Liver (tissue), 9 donors: ENCODE results near the gene GLI2. TPM values are rescaled to one million over a fixed set of nuclear protein-coding genes. Genes with fewer than 3 reads are reported as not detected.

Source experiments
- DNase-seq: peaks from one replicate; pipeline ENCODE4 v3.0.0-alpha.2; 2017; ENCODE audit warnings: low spot score
- H3K27ac ChIP-seq, 2 donors: one replicate each; pipeline ENCODE4 v1.7.0; 2013; ENCODE audit warnings: inconsistent platforms in 2 of 2, low read length in 2 of 2, control low read depth in 1 of 2, low read depth in 1 of 2, mild to moderate bottlenecking in 1 of 2
- H3K27me3 ChIP-seq, 4 donors: one replicate each; pipeline versions ENCODE4 v1.6.1 to v1.7.0; 2013; ENCODE audit warnings: low read length in 3 of 4, inconsistent platforms in 1 of 4, mild to moderate bottlenecking in 1 of 4, moderate library complexity in 1 of 4; ENCODE audit not compliant: control insufficient read depth in 4 of 4, insufficient read depth in 4 of 4
- H3K36me3 ChIP-seq, 4 donors: one replicate each; pipeline versions ENCODE4 v1.6.1 to v1.7.0; 2013; ENCODE audit warnings: low read length in 3 of 4, mild to moderate bottlenecking in 3 of 4, low read depth in 1 of 4, moderate library complexity in 1 of 4; ENCODE audit not compliant: control insufficient read depth in 4 of 4, insufficient read depth in 3 of 4
- H3K4me1 ChIP-seq, 4 donors: one replicate each; pipeline versions ENCODE4 v1.6.1 to v1.7.0; 2013; ENCODE audit warnings: low read length in 3 of 4, mild to moderate bottlenecking in 3 of 4, moderate library complexity in 1 of 4; ENCODE audit not compliant: control insufficient read depth in 4 of 4, insufficient read depth in 4 of 4
- H3K4me3 ChIP-seq, 3 donors: one replicate each; pipeline versions ENCODE4 v1.6.1 to v1.7.0; 2013; ENCODE audit warnings: low read length in 3 of 3, control low read depth in 1 of 3, low read depth in 1 of 3, mild to moderate bottlenecking in 1 of 3
- H3K9ac ChIP-seq, 2 donors: one replicate each; pipeline ENCODE4 v1.7.0; 2013; ENCODE audit warnings: low read length in 2 of 2, mild to moderate bottlenecking in 2 of 2, moderate library complexity in 2 of 2, control low read depth in 1 of 2, low read depth in 1 of 2
- H3K9me3 ChIP-seq, 4 donors: one replicate each; pipeline versions ENCODE4 v1.6.1 to v1.7.0; 2013; ENCODE audit warnings: low read length in 3 of 4; ENCODE audit not compliant: control insufficient read depth in 4 of 4
- CTCF ChIP-seq: fragments of 150-350 bp; IDR thresholded peaks from 2 replicates; pipeline ENCODE4 v1.5.1; 2017; ENCODE audit warnings: improper control_type of control experiment, low read depth, low read length; ENCODE audit not compliant: missing input control
- EGR1 ChIP-seq, 2 donors: IDR thresholded peaks; 2 replicates each; pipeline ENCODE4 v1.6.1; 2016 to 2018; ENCODE audit warnings: antibody characterized with exemption in 2 of 2, low read depth in 2 of 2
- FOXA1 ChIP-seq: IDR thresholded peaks from 2 replicates; pipeline ENCODE4 v1.6.1; 2016; ENCODE audit warnings: antibody characterized with exemption
- FOXA2 ChIP-seq: IDR thresholded peaks from 2 replicates; pipeline ENCODE4 v1.6.1; 2016; ENCODE audit warnings: antibody characterized with exemption
- GABPA ChIP-seq, 2 donors: IDR thresholded peaks in 1 of 2; conservative IDR thresholded peaks in 1 of 2; 2 replicates each; pipeline ENCODE4 v1.6.1; 2016; ENCODE audit warnings: antibody characterized with exemption in 2 of 2, mild to moderate bottlenecking in 1 of 2, moderate library complexity in 1 of 2
- HNF4A ChIP-seq, 2 donors: conservative IDR thresholded peaks; 2 replicates each; pipeline ENCODE4 v1.6.1; 2016; ENCODE audit warnings: antibody characterized with exemption in 2 of 2, mild to moderate bottlenecking in 2 of 2
- HNF4G ChIP-seq: IDR thresholded peaks from 2 replicates; pipeline ENCODE4 v1.6.1; 2016; ENCODE audit warnings: antibody characterized with exemption
- JUND ChIP-seq, 2 donors: IDR thresholded peaks; 2 replicates each; pipeline ENCODE4 v1.6.1; 2016; ENCODE audit warnings: antibody characterized with exemption in 2 of 2
- MAX ChIP-seq: IDR thresholded peaks from 2 replicates; pipeline ENCODE4 v1.6.1; 2016; ENCODE audit warnings: antibody characterized with exemption
- NR2F2 ChIP-seq: IDR thresholded peaks from 2 replicates; pipeline ENCODE4 v1.6.1; 2016; ENCODE audit warnings: antibody characterized with exemption
- RAD21 ChIP-seq, 2 donors: IDR thresholded peaks; 2 replicates each; pipeline ENCODE4 v1.6.1; 2016; ENCODE audit warnings: antibody characterized with exemption in 2 of 2, mild to moderate bottlenecking in 2 of 2
- RXRA ChIP-seq, 2 donors: IDR thresholded peaks; 2 replicates each; pipeline ENCODE4 v1.6.1; 2017 to 2018; ENCODE audit warnings: antibody characterized with exemption in 2 of 2, mild to moderate bottlenecking in 1 of 2
- SP1 ChIP-seq: IDR thresholded peaks from 2 replicates; pipeline ENCODE4 v1.6.1; 2018; ENCODE audit warnings: antibody characterized with exemption, mild to moderate bottlenecking
- TAF1 ChIP-seq: conservative IDR thresholded peaks from 2 replicates; pipeline ENCODE4 v1.6.1; 2016; ENCODE audit warnings: antibody characterized with exemption, mild to moderate bottlenecking
- YY1 ChIP-seq: IDR thresholded peaks from 2 replicates; pipeline ENCODE4 v1.6.1; 2016; ENCODE audit warnings: antibody characterized with exemption, mild to moderate bottlenecking
- WGBS: extraction: QIAGEN DNeasy Blood & Tissue Kit; methylation state at CpG from one replicate; pipeline ENCODE4 v1.1.7; 2013; 5-methylcytosine and 5-hydroxymethylcytosine counted together
- polyA plus RNA-seq, 2 donors: library from polyadenylated mRNA; stranded (reverse) in 1 of 2; unstranded in 1 of 2; fragments of 200-250 nt in 1 of 2; fragments of >200 nt in 1 of 2; fragmentation: Nextera tagmentation in 1 of 2; extraction: Ambion mirVana in 1 of 2; gene quantifications; one replicate each; pipeline versions ENCODE4 v1.2.1 to v1.2.3, GENCODE V29; 2013 to 2015
- total RNA-seq, 2 donors: library from RNA; depleted of rRNA; stranded (reverse); fragments of >200 nt; gene quantifications; one replicate each; pipeline ENCODE4 v1.2.3, GENCODE V29; 2014
- TF ChIP-seq, protein P1 (sequence below): IDR thresholded peaks from 2 replicates; pipeline ENCODE4 v1.6.1; 2016; ENCODE audit warnings: antibody characterized with exemption, mild to moderate bottlenecking
- TF ChIP-seq, protein P2 (sequence below): IDR thresholded peaks from 2 replicates; pipeline ENCODE4 v1.6.1; 2016; ENCODE audit warnings: antibody characterized with exemption
- TF ChIP-seq, protein P3 (sequence below): IDR thresholded peaks from 2 replicates; pipeline ENCODE4 v1.6.1; 2016; ENCODE audit warnings: antibody characterized with exemption
- donor health status: healthy.
- donor health status: healthy.
- donor health status: healthy.
- donor health status: healthy.
- donor health status: healthy.

The GLI2 gene
- total and polyA plus RNA-seq, 4 donors, result 0.04 to 0.16 (median 0.11) TPM

- Histone ChIP-seq H3K36me3 (no peaks in the 10 kb centered on the region), H3K9ac (no peak overlapping the region), H3K27me3 (peaks cover 10 to 26% (median 23%) of the 10 kb centered on the region in 4 donors), H3K27ac (peak overlapping the region in 1 of 2 donors; percentile 20), H3K9me3 (no peaks in the 10 kb centered on the region), H3K4me3 (peak overlapping the region in 1 of 3 donors; percentile 38), H3K4me1 (peaks cover 14 to 29% (median 23%) of the 10 kb centered on the region in 4 donors)
- no peak for TF ChIP-seq SP1
- TF ChIP-seq, protein P1, sequence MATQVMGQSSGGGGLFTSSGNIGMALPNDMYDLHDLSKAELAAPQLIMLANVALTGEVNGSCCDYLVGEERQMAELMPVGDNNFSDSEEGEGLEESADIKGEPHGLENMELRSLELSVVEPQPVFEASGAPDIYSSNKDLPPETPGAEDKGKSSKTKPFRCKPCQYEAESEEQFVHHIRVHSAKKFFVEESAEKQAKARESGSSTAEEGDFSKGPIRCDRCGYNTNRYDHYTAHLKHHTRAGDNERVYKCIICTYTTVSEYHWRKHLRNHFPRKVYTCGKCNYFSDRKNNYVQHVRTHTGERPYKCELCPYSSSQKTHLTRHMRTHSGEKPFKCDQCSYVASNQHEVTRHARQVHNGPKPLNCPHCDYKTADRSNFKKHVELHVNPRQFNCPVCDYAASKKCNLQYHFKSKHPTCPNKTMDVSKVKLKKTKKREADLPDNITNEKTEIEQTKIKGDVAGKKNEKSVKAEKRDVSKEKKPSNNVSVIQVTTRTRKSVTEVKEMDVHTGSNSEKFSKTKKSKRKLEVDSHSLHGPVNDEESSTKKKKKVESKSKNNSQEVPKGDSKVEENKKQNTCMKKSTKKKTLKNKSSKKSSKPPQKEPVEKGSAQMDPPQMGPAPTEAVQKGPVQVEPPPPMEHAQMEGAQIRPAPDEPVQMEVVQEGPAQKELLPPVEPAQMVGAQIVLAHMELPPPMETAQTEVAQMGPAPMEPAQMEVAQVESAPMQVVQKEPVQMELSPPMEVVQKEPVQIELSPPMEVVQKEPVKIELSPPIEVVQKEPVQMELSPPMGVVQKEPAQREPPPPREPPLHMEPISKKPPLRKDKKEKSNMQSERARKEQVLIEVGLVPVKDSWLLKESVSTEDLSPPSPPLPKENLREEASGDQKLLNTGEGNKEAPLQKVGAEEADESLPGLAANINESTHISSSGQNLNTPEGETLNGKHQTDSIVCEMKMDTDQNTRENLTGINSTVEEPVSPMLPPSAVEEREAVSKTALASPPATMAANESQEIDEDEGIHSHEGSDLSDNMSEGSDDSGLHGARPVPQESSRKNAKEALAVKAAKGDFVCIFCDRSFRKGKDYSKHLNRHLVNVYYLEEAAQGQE, result no peak
- no peak for TF ChIP-seq EGR1 (IDR thresholded peaks at IDR 0.05; ENCODE audit: low read depth in 2 of 2)
- TF ChIP-seq TAF1, result no peak
- no peak for TF ChIP-seq JUND (IDR thresholded peaks at IDR 0.05)
- TF ChIP-seq NR2F2, result no peak
- no peak for TF ChIP-seq HNF4A (conservative IDR thresholded peaks at IDR 0.05)
- TF ChIP-seq YY1, result no peak
- TF ChIP-seq HNF4G, result no peak
- TF ChIP-seq RAD21 (IDR thresholded peaks at IDR 0.05), result no peak
- TF ChIP-seq GABPA (IDR thresholded peaks at IDR 0.05 in 1 of 2, conservative IDR thresholded peaks at IDR 0.05 in 1 of 2), result no peak
- TF ChIP-seq MAX, result no peak
- no peak for TF ChIP-seq RXRA (IDR thresholded peaks at IDR 0.05)
- TF ChIP-seq CTCF, result no peak
- TF ChIP-seq FOXA1, result no peak
- TF ChIP-seq, protein P2, sequence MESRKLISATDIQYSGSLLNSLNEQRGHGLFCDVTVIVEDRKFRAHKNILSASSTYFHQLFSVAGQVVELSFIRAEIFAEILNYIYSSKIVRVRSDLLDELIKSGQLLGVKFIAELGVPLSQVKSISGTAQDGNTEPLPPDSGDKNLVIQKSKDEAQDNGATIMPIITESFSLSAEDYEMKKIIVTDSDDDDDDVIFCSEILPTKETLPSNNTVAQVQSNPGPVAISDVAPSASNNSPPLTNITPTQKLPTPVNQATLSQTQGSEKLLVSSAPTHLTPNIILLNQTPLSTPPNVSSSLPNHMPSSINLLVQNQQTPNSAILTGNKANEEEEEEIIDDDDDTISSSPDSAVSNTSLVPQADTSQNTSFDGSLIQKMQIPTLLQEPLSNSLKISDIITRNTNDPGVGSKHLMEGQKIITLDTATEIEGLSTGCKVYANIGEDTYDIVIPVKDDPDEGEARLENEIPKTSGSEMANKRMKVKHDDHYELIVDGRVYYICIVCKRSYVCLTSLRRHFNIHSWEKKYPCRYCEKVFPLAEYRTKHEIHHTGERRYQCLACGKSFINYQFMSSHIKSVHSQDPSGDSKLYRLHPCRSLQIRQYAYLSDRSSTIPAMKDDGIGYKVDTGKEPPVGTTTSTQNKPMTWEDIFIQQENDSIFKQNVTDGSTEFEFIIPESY, result no peak
- TF ChIP-seq FOXA2, result no peak
- TF ChIP-seq, protein P3, sequence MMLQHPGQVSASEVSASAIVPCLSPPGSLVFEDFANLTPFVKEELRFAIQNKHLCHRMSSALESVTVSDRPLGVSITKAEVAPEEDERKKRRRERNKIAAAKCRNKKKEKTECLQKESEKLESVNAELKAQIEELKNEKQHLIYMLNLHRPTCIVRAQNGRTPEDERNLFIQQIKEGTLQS, result no peak
- DNase-seq, result no peak
- WGBS, result 6% methylated on average over 37 of the region's 37 CpGs
Observed at GRCh38 chr2:120737340-120738101, 1.9 kb downstream of the GLI2 start.
